Testis (tissue), 2 donors: ENCODE results near the gene DFFB.

Experiments
- CTCF ChIP-seq, 3 experiments: fragments of 450-650 bp in 2 of 3; fragments of 200-600 bp in 1 of 3; sonication (generic) in 1 of 3; IDR thresholded peaks; one replicate each; pipeline ENCODE4 v1.5.1; 2016 to 2019; ENCODE audit warnings: antibody characterized with exemption in 3 of 3, mild to moderate bottlenecking in 2 of 3, moderate library complexity in 1 of 3
- POLR2A ChIP-seq: fragments of 450-650 bp; IDR thresholded peaks from one replicate; pipeline ENCODE4 v1.6.1; 2017; ENCODE audit warnings: antibody characterized with exemption, mild to moderate bottlenecking, moderate library complexity

- TF ChIP-seq CTCF (IDR thresholded peaks at IDR 0.05) (no peak), POLR2A (no peak)
These were observed 23.3 kb downstream of the DFFB start for GRCh38 chr1:3880429-3881192.
